ENCODE data around the gene SLC25A28.

Gene SLC25A28

GRCh38 chr10:99619851-99620710 is at the start of gene SLC25A28:
TSS of gene SLC25A28 (minus strand) at chr10:99620439. CDS start at chr10:99620335, 104 bp downstream.
- DNase-seq (ENCODE audit: low read depth in 2 of 3, low spot score in 1 of 3) = peak; percentile 88 to 90 (median 89)

- DNase-seq (ENCODE audit: low read depth in 2 of 3, low spot score in 1 of 3) = no peak
These were observed 47.0 kb upstream of the SLC25A28 start for GRCh38 chr10:99667108-99667751.

GRCh38 chr10:99665304-99665703 is 45.1 kb upstream of the SLC25A28 start:
- no peak for DNase-seq (ENCODE audit: low read depth in 2 of 3, low spot score in 1 of 3)

- DNase-seq (ENCODE audit: low read depth in 2 of 3, low spot score in 1 of 3) = no peak
These were observed 41.1 kb upstream of the SLC25A28 start for GRCh38 chr10:99661377-99661763.

- DNase-seq (ENCODE audit: low read depth in 2 of 3, low spot score in 1 of 3) = no peak
These were observed 40.6 kb upstream of the SLC25A28 start for GRCh38 chr10:99660662-99661376.

- DNase-seq (ENCODE audit: low read depth in 2 of 3, low spot score in 1 of 3) = no peak
These were observed 39.7 kb upstream of the SLC25A28 start for GRCh38 chr10:99659868-99660366.

GRCh38 chr10:99659031-99659867 is 39.0 kb upstream of the SLC25A28 start, which contains the start of gene ENTPD7:
TSS of gene ENTPD7 (plus strand) at chr10:99659509. CDS start at chr10:99659957, 448 bp downstream.
- DNase-seq (ENCODE audit: low read depth in 2 of 3, low spot score in 1 of 3) = peak; percentile 81 to 91 (median 88)

GRCh38 chr10:99658622-99659030 is 38.4 kb upstream of the SLC25A28 start:
- peak; percentile 39 to 53 (median 46) for DNase-seq (ENCODE audit: low read depth in 2 of 3, low spot score in 1 of 3)

- DNase-seq (ENCODE audit: low read depth in 2 of 3, low spot score in 1 of 3) = no peak
These were observed 36.2 kb upstream of the SLC25A28 start for GRCh38 chr10:99656199-99657064.

- DNase-seq (ENCODE audit: low read depth in 2 of 3, low spot score in 1 of 3) = no peak
These were observed 34.3 kb upstream of the SLC25A28 start for GRCh38 chr10:99654390-99655175.

GRCh38 chr10:99652800-99653390 is 32.7 kb upstream of the SLC25A28 start:
- DNase-seq (ENCODE audit: low read depth in 2 of 3, low spot score in 1 of 3) = no peak

GRCh38 chr10:99648717-99649116 is 28.5 kb upstream of the SLC25A28 start:
- DNase-seq (ENCODE audit: low read depth in 2 of 3, low spot score in 1 of 3) = no peak

- no peak for DNase-seq (ENCODE audit: low read depth in 2 of 3, low spot score in 1 of 3)
These were observed 27.4 kb upstream of the SLC25A28 start for GRCh38 chr10:99647601-99648151.

- DNase-seq (ENCODE audit: low read depth in 2 of 3, low spot score in 1 of 3) = no peak
These were observed 13.6 kb upstream of the SLC25A28 start for GRCh38 chr10:99633832-99634231.

- no peak for DNase-seq (ENCODE audit: low read depth in 2 of 3, low spot score in 1 of 3)
These were observed 11.3 kb upstream of the SLC25A28 start for GRCh38 chr10:99631496-99631895.

- DNase-seq (ENCODE audit: low read depth in 2 of 3, low spot score in 1 of 3) = no peak
These were observed 10.8 kb upstream of the SLC25A28 start for GRCh38 chr10:99630991-99631390.

- DNase-seq (ENCODE audit: low read depth in 2 of 3, low spot score in 1 of 3) = no peak
These were observed 10.2 kb upstream of the SLC25A28 start for GRCh38 chr10:99630433-99630832.

- no peak for DNase-seq (ENCODE audit: low read depth in 2 of 3, low spot score in 1 of 3)
These were observed 9.4 kb upstream of the SLC25A28 start for GRCh38 chr10:99629625-99629978.
